Astrocyte of the cerebellum (primary cell): ENCODE data around the gene IFI44L.

Source experiments
- DNase-seq: peaks from one replicate; pipeline ENCODE4 v3.0.0-alpha.2; 2011; ENCODE audit warnings: low read depth
- H3K4me3 ChIP-seq: 2 replicates; pipeline ENCODE4 v1.5.1; 2011; ENCODE audit warnings: mild to moderate bottlenecking, low read depth, low read length, moderate library complexity
- in situ Hi-C: cut with HindIII; loops from 2 replicates; pipeline ENCODE4 v1.10.0; 2017; ENCODE audit warnings: low sequenced_read_pairs
- TF ChIP-seq, protein P1 (sequence below): IDR thresholded peaks from 2 replicates; pipeline ENCODE4 v1.5.1; 2012; ENCODE audit warnings: low read length, low read depth, moderate library complexity, mild to moderate bottlenecking; ENCODE audit errors: missing control alignments

IFI44L gene

DNA sequence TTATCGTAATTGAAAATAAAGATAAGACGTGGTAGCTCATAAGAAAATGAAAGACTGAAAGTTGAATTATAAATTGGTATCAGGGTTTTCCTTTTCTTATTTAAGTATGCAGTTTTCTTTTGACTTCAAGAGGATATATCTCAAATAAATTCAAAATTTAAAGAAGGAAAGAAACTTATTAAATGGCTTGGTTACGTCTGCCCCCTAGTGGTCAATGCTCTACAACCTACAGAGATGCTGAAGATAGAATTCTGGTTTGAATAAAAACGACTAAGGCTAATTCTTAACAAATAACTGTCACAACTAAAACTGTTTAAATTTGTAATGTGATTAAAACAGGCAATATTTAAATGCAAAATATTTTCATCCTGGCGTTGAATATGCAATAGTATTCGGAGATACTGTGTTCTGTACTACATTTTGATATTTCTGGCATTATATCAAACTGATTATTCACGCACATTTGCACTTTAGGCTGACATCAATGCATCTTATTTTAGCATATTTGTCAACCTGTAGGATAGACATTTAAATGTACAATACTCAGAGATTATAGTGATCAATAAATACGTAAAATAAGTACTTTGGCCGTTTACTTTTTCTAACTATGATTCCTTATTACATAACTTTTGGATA is 56.2 kb downstream of the IFI44L start:
- DNase-seq, result peak; percentile 80
- no peak overlapping the region for H3K4me3 ChIP-seq
- TF ChIP-seq, protein P1, sequence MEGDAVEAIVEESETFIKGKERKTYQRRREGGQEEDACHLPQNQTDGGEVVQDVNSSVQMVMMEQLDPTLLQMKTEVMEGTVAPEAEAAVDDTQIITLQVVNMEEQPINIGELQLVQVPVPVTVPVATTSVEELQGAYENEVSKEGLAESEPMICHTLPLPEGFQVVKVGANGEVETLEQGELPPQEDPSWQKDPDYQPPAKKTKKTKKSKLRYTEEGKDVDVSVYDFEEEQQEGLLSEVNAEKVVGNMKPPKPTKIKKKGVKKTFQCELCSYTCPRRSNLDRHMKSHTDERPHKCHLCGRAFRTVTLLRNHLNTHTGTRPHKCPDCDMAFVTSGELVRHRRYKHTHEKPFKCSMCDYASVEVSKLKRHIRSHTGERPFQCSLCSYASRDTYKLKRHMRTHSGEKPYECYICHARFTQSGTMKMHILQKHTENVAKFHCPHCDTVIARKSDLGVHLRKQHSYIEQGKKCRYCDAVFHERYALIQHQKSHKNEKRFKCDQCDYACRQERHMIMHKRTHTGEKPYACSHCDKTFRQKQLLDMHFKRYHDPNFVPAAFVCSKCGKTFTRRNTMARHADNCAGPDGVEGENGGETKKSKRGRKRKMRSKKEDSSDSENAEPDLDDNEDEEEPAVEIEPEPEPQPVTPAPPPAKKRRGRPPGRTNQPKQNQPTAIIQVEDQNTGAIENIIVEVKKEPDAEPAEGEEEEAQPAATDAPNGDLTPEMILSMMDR, result peak; percentile 65
- in situ Hi-C loops, result no loop called here

- in situ Hi-C loops, result no loop called here
- DNase-seq, result no peak
- H3K4me3 ChIP-seq, result no peak overlapping the region
- TF ChIP-seq, protein P1, result no peak
Observed at GRCh38 chr1:78676993-78677392, 56.7 kb downstream of the IFI44L start.

DNA sequence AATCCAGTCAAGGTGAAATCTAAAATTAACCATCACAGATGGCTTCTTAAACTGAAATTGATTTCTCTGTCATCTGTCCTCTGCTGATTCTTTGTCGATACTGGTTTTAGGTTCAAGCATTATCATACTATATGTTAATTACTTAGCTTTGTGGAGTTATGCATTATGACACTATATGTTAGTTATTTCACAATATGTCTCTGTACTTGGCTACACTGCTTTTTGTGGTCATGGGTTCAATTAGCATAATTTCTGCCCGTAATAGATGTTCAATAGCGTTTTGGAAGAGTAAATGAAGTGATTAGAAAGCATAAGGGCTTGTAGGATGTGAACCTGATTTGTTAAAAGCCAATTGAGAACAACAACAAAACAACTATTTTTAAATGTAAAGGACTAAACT is 57.5 kb downstream of the IFI44L start:
- TF ChIP-seq, protein P1, result no peak
- no peak for DNase-seq
- no peak overlapping the region for H3K4me3 ChIP-seq
- in situ Hi-C loops, result no loop called here

DNA sequence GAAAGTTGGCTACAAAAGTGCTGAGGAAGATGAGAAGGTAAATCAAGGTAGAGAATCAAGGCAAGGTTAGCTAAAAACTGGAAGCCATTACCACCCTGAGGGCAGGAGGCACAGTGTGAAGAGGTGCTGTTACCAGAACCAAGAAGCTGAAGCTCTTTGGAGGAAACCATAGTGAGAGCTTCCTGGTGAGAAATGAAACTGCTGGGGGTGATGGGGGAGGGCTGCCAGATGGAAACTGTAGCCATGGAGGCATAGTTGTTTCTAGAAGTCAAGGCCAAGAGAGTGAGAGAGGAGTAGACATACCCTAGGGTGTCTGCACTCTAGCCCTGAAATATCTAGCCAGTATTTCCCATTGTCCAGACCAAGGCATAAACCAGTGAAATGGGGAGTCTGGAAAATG is 58.1 kb downstream of the IFI44L start:
- in situ Hi-C loops, result no loop called here
- H3K4me3 ChIP-seq, result no peak overlapping the region
- DNase-seq, result no peak
- TF ChIP-seq, protein P1, result no peak

DNA sequence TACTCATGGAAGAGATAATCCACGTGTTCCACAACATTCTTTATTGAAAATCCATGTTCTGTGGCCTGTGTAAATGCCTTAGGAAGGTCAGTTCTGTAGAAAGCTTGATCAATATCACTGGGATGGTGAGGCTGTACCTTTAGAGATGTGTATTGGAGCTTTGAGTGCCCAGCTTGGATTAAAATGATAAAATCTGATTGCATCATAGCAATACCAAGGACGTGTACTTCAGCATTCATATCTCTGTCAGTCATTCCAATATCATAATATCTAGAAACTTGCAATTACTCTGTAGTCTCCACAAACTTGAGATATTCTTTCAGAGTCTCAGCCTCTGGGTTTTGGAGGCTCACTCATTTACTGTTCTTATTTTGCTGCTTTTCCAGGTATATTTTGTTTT is 61.0 kb downstream of the IFI44L start:
- TF ChIP-seq, protein P1, result no peak
- DNase-seq, result no peak
- no peak overlapping the region for H3K4me3 ChIP-seq
- in situ Hi-C loops, result no loop called here

DNA sequence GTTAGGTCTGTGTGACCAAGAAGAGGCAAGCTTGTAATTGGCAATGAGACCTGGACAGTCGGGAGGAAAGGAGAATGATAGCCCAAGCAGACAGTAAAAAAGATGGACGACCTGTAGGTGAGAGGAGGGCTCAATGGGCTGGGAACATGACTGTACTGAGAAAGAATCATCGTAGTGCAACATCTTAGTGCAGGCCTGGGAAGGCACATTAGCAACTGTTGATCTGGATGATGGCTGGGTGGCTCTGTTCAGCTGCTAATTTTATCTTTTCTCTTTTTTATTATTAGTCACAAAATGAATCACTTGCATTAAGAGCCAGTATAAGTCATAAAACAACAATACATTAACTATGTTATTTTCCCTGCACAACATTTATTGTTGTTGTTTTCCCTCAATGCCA is 62.2 kb downstream of the IFI44L start:
- in situ Hi-C loops, result no loop called here
- no peak for DNase-seq
- TF ChIP-seq, protein P1, result no peak
- no peak overlapping the region for H3K4me3 ChIP-seq
